ENCODE data around the gene COPZ1. TPM values are rescaled to one million over a fixed set of nuclear protein-coding genes. Genes with fewer than 3 reads are reported as not detected.

The COPZ1 gene
- total and polyA plus RNA-seq, 2 donors (not counting 1 experiment from before 2014, with no cell fraction given): 97.9 to 305 TPM

- Histone ChIP-seq H3K4me3 (replicated peaks in 1 of 4; ENCODE audit: control extremely low read depth in 1 of 4, insufficient read depth in 1 of 4, low read depth in 3 of 4, low read length in 4 of 4) (peak overlapping the region in 3 of 4 experiments; percentile 27 to 56 (median 54)), H4K20me1 (ENCODE audit: control insufficient read depth, extremely low read depth, insufficient read depth, low read length) (no peaks in the 10 kb centered on the region), H3K4me1 (ENCODE audit: control insufficient read depth, extremely low read depth, insufficient read depth, low read length) (peaks cover 15% of the 10 kb centered on the region), H3K4me2 (ENCODE audit: extremely low read depth, insufficient read depth, low read length) (peak overlapping the region; percentile 99), H3K27me3 (ENCODE audit: control insufficient read depth, insufficient read depth, low read length) (no peaks in the 10 kb centered on the region), H3K27ac (ENCODE audit: insufficient read depth, low read length) (peak overlapping the region; percentile 91), H3K36me3 (ENCODE audit: control insufficient read depth, insufficient read depth, low read length) (no peaks in the 10 kb centered on the region), H2AFZ (ENCODE audit: low read length) (peak overlapping the region; percentile 73), H3K9ac (ENCODE audit: insufficient read depth, low read length) (peak overlapping the region; percentile 56), H3K79me2 (ENCODE audit: control insufficient read depth, insufficient read depth, low read length) (no peaks in the 10 kb centered on the region), H3K9me3 (ENCODE audit: control insufficient read depth, insufficient read depth, low read depth, low read length) (no peaks in the 10 kb centered on the region)
- DNase-seq (ENCODE audit: low read depth in 2 of 2): no peak
- no peak for TF ChIP-seq EZH2 (IDR thresholded peaks at IDR 0.05; ENCODE audit: low read length, missing control alignments)
- TF ChIP-seq CTCF (conservative IDR thresholded peaks at IDR 0.05 in 1 of 2, IDR thresholded peaks at IDR 0.05 in 1 of 2; ENCODE audit: low read depth in 1 of 2, low read length in 2 of 2): no peak
Measured at GRCh38 chr12:54359762-54360351, 34.9 kb downstream of the COPZ1 start.

GRCh38 chr12:54360717-54361456 lies 36.0 kb downstream of the COPZ1 start:
- Histone ChIP-seq H3K27me3 (ENCODE audit: control insufficient read depth, insufficient read depth, low read length) (no peaks in the 10 kb centered on the region), H3K4me3 (replicated peaks in 1 of 4; ENCODE audit: control extremely low read depth in 1 of 4, insufficient read depth in 1 of 4, low read depth in 3 of 4, low read length in 4 of 4) (no peak overlapping the region), H3K36me3 (ENCODE audit: control insufficient read depth, insufficient read depth, low read length) (no peaks in the 10 kb centered on the region), H3K9me3 (ENCODE audit: control insufficient read depth, insufficient read depth, low read depth, low read length) (no peaks in the 10 kb centered on the region), H2AFZ (ENCODE audit: low read length) (no peak overlapping the region), H3K4me2 (ENCODE audit: extremely low read depth, insufficient read depth, low read length) (no peak overlapping the region), H3K4me1 (ENCODE audit: control insufficient read depth, extremely low read depth, insufficient read depth, low read length) (peaks cover 15% of the 10 kb centered on the region), H3K79me2 (ENCODE audit: control insufficient read depth, insufficient read depth, low read length) (no peaks in the 10 kb centered on the region), H3K27ac (ENCODE audit: insufficient read depth, low read length) (no peak overlapping the region), H3K9ac (ENCODE audit: insufficient read depth, low read length) (no peak overlapping the region), H4K20me1 (ENCODE audit: control insufficient read depth, extremely low read depth, insufficient read depth, low read length) (no peaks in the 10 kb centered on the region)
- peak; percentile 82 to 84 for TF ChIP-seq CTCF (conservative IDR thresholded peaks at IDR 0.05 in 1 of 2, IDR thresholded peaks at IDR 0.05 in 1 of 2; ENCODE audit: low read depth in 1 of 2, low read length in 2 of 2)
- no peak for TF ChIP-seq EZH2 (IDR thresholded peaks at IDR 0.05; ENCODE audit: low read length, missing control alignments)
- DNase-seq (ENCODE audit: low read depth in 2 of 2): peak; percentile 72 to 82

- H3K4me3 ChIP-seq (replicated peaks in 1 of 4; ENCODE audit: control extremely low read depth in 1 of 4, insufficient read depth in 1 of 4, low read depth in 3 of 4, low read length in 4 of 4): no peak overlapping the region
- H3K9me3 ChIP-seq (ENCODE audit: control insufficient read depth, insufficient read depth, low read depth, low read length): no peaks in the 10 kb centered on the region
- H2AFZ ChIP-seq (ENCODE audit: low read length): no peak overlapping the region
- H3K79me2 ChIP-seq (ENCODE audit: control insufficient read depth, insufficient read depth, low read length): no peaks in the 10 kb centered on the region
- H3K9ac ChIP-seq (ENCODE audit: insufficient read depth, low read length): no peak overlapping the region
- no peaks in the 10 kb centered on the region for H4K20me1 ChIP-seq (ENCODE audit: control insufficient read depth, extremely low read depth, insufficient read depth, low read length)
- DNase-seq (ENCODE audit: low read depth in 2 of 2): no peak
- H3K27ac ChIP-seq (ENCODE audit: insufficient read depth, low read length): no peak overlapping the region
- H3K4me1 ChIP-seq (ENCODE audit: control insufficient read depth, extremely low read depth, insufficient read depth, low read length): peaks cover 11% of the 10 kb centered on the region
- no peak overlapping the region for H3K4me2 ChIP-seq (ENCODE audit: extremely low read depth, insufficient read depth, low read length)
- H3K36me3 ChIP-seq (ENCODE audit: control insufficient read depth, insufficient read depth, low read length): no peaks in the 10 kb centered on the region
- TF ChIP-seq CTCF (conservative IDR thresholded peaks at IDR 0.05 in 1 of 2, IDR thresholded peaks at IDR 0.05 in 1 of 2; ENCODE audit: low read depth in 1 of 2, low read length in 2 of 2): no peak
- no peak for TF ChIP-seq EZH2 (IDR thresholded peaks at IDR 0.05; ENCODE audit: low read length, missing control alignments)
- H3K27me3 ChIP-seq (ENCODE audit: control insufficient read depth, insufficient read depth, low read length): no peaks in the 10 kb centered on the region
Measured at GRCh38 chr12:54363047-54363446, 38.1 kb downstream of the COPZ1 start.
